HFF-Myc (cell line): ENCODE data around the gene SIGLEC9.
"Not testable (repeated sequence)": the region's sequence is repeated elsewhere in the genome, so short reads cannot be mapped to it uniquely, and the experiment has no call there.

Experiments used
- DNase-seq: peaks from one replicate; pipeline ENCODE4 v3.0.0-alpha.2; 2011; ENCODE audit warnings: low read depth; ENCODE audit errors: extremely low read depth
- H3K4me3 ChIP-seq: replicated peaks from 2 replicates; pipeline ENCODE4 v1.5.1; 2011; ENCODE audit warnings: low read depth, mild to moderate bottlenecking, control low read depth, low read length
- TF ChIP-seq, protein P1 (sequence below): IDR thresholded peaks from 2 replicates; pipeline ENCODE4 v1.5.1; 2012; ENCODE audit warnings: mild to moderate bottlenecking, low read depth, low read length, control low read depth; ENCODE audit errors: missing control alignments

SIGLEC9 gene

GRCh38 chr19:51141181-51141580, 16.5 kb downstream of the SIGLEC9 start:
- DNase-seq = no peak
- TF ChIP-seq, protein P1, sequence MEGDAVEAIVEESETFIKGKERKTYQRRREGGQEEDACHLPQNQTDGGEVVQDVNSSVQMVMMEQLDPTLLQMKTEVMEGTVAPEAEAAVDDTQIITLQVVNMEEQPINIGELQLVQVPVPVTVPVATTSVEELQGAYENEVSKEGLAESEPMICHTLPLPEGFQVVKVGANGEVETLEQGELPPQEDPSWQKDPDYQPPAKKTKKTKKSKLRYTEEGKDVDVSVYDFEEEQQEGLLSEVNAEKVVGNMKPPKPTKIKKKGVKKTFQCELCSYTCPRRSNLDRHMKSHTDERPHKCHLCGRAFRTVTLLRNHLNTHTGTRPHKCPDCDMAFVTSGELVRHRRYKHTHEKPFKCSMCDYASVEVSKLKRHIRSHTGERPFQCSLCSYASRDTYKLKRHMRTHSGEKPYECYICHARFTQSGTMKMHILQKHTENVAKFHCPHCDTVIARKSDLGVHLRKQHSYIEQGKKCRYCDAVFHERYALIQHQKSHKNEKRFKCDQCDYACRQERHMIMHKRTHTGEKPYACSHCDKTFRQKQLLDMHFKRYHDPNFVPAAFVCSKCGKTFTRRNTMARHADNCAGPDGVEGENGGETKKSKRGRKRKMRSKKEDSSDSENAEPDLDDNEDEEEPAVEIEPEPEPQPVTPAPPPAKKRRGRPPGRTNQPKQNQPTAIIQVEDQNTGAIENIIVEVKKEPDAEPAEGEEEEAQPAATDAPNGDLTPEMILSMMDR = no peak

DNA sequence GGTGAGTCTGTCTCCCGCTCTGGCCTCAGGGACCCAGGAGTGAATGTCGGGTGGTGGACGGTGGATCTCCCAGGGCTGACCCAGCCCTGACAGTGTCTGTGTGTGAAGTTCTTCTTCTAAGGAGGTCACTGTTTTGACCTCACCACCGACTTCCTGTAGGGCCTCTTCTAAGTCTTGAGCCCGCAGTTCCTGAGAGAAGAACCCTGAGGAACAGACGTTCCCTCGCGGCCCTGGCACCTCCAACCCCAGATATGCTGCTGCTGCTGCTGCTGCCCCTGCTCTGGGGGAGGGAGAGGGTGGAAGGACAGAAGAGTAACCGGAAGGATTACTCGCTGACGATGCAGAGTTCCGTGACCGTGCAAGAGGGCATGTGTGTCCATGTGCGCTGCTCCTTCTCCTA, 17.4 kb downstream of the SIGLEC9 start, which contains the start of gene SIGLEC7:
Gene SIGLEC7, plus strand, starts transcription at position 183 of the 400 bp plus-strand sequence. Its CDS starts 69 bp downstream, at position 252.
- TF ChIP-seq, protein P1 = no peak
- H3K4me3 ChIP-seq = no peak within 1 kb of the TSS
- DNase-seq = no peak

More at GRCh38 chr19:51141181-51141580, 16.5 kb downstream of the SIGLEC9 start:
- no peak overlapping the region for H3K4me3 ChIP-seq

- not testable (repeated sequence) for H3K4me3 ChIP-seq, DNase-seq
These were observed 18.2 kb downstream of the SIGLEC9 start for GRCh38 chr19:51142809-51143475.

GRCh38 chr19:51143486-51143885, 18.8 kb downstream of the SIGLEC9 start:
- DNase-seq = no peak
- H3K4me3 ChIP-seq = no peak overlapping the region
- TF ChIP-seq, protein P1 = no peak

DNA sequence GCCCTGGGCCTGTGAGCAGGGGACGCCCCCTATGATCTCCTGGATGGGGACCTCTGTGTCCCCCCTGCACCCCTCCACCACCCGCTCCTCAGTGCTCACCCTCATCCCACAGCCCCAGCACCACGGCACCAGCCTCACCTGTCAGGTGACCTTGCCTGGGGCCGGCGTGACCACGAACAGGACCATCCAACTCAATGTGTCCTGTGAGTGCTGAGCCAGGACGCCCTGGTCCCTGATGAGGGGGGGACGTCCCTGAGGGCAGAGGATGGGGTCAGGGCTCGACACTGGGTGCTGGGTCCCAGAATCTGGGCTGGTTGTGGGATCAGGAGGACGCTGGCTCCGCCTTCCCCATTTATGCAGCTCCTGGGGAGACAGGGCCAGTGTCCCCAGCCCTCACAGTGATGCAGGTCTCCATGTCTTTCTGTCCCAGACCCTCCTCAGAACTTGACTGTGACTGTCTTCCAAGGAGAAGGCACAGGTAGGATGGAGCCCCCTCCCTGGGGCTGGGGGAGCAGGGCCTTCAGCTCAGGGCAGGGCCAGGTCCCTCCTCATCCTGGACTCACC, 19.9 kb downstream of the SIGLEC9 start:
- DNase-seq = no peak
- TF ChIP-seq, protein P1 = no peak

DNA sequence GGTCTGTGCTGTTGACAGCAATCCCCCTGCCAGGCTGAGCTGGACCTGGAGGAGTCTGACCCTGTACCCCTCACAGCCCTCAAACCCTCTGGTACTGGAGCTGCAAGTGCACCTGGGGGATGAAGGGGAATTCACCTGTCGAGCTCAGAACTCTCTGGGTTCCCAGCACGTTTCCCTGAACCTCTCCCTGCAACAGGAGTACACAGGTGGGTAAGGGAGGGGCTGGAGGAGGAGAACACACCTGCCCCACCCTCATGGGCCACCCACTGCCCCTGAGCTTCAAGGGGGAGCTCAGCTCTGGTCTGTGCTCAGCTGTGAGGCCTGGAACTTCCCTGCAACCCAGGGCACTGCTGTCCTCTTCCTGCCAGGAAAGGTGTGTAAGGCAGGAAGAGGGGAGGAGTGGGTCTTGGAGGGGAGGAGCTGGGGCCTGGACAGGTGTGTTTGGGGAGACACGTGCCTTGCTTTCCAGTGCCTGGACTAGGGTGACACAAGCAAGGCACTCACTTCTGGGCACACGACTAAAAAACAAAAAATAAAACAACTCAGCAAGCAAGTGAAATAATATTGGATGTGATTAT, 21.3 kb downstream of the SIGLEC9 start:
- DNase-seq = no peak
- TF ChIP-seq, protein P1 = no peak
- no peak overlapping the region for H3K4me3 ChIP-seq

More for the DNA sequence above, 19.9 kb downstream of the SIGLEC9 start:
- H3K4me3 ChIP-seq = no peak overlapping the region

DNA sequence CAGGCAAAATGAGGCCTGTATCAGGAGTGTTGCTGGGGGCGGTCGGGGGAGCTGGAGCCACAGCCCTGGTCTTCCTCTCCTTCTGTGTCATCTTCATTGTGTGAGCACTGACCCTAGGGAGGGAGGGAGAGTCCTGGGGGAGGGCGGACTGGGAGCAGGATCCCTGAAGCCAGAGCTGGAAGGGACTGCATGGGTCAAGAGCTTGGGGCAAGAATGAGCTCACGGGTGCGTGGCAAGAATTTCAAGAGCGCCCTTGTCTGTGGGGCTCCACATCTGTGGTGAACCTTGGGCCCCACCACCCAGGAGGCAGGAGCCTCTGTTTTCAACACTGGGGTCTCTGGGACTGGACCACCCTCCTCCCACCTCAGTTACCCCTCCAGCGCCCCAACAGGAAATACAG, 22.0 kb downstream of the SIGLEC9 start:
- TF ChIP-seq, protein P1 = no peak
- DNase-seq = no peak
- no peak overlapping the region for H3K4me3 ChIP-seq
